ENCODE results near the gene SFXN5.

DNA sequence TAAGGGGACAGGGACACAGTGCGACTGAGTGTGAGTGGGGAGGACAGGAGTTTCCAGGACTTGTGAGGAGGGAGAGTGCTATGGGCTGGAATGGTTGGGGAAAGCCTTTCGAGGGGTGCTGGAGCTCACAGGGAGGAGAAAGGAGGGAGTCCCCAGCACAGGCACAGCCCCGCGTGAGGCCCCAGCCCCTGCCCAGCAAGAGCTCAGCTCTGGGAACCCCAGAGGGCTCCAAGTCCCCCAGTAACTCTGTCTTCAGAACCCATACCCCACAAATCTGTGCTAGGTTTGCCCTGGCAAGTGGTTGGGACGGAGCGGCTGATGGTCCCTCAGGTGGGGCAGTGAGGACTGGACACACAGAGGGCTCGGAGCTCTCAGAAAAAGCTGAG, 75.4 kb downstream of the SFXN5 start:
- TF ChIP-seq, protein P1, sequence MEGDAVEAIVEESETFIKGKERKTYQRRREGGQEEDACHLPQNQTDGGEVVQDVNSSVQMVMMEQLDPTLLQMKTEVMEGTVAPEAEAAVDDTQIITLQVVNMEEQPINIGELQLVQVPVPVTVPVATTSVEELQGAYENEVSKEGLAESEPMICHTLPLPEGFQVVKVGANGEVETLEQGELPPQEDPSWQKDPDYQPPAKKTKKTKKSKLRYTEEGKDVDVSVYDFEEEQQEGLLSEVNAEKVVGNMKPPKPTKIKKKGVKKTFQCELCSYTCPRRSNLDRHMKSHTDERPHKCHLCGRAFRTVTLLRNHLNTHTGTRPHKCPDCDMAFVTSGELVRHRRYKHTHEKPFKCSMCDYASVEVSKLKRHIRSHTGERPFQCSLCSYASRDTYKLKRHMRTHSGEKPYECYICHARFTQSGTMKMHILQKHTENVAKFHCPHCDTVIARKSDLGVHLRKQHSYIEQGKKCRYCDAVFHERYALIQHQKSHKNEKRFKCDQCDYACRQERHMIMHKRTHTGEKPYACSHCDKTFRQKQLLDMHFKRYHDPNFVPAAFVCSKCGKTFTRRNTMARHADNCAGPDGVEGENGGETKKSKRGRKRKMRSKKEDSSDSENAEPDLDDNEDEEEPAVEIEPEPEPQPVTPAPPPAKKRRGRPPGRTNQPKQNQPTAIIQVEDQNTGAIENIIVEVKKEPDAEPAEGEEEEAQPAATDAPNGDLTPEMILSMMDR (IDR thresholded peaks at IDR 0.05; ENCODE audit: insufficient read depth, low read depth, low read length), result no peak
- TF ChIP-seq EZH2 (IDR thresholded peaks at IDR 0.05; ENCODE audit: insufficient read depth, low read length), result no peak
